Progenitor cell of endocrine pancreas (in vitro differentiated cells): ENCODE measurements around the gene MGAT1. TPM values are rescaled to one million over a fixed set of nuclear protein-coding genes. Genes with fewer than 3 reads are reported as not detected.

Experiments used
- DNase-seq: peaks from one replicate; pipeline ENCODE4 v3.0.0; 2021; ENCODE audit warnings: low spot score; ENCODE audit not compliant: unreplicated experiment
- H3K27ac Mint-ChIP-seq: 2 replicates; pipeline ENCODE4 v1.8.0; 2021; ENCODE audit warnings: mild to moderate bottlenecking, moderate library complexity, mixed read lengths
- H3K27me3 Mint-ChIP-seq: 2 replicates; pipeline ENCODE4 v1.8.0; 2021; ENCODE audit warnings: mixed read lengths
- H3K36me3 Mint-ChIP-seq: 2 replicates; pipeline ENCODE4 v1.8.0; 2022; ENCODE audit warnings: mixed read lengths; ENCODE audit not compliant: insufficient read depth
- H3K4me1 Mint-ChIP-seq: 2 replicates; pipeline ENCODE4 v1.8.0; 2021; ENCODE audit warnings: low read depth, mixed read lengths
- H3K4me3 Mint-ChIP-seq: 2 replicates; pipeline ENCODE4 v1.8.0; 2021; ENCODE audit warnings: low read depth, mild to moderate bottlenecking, moderate library complexity, mixed read lengths
- H3K9me3 Mint-ChIP-seq: 2 replicates; pipeline ENCODE4 v1.8.0; 2021; ENCODE audit warnings: low read depth, mixed read lengths
- CTCF ChIP-seq: fragments of 200-600 bp; sonication (generic); IDR thresholded peaks from one replicate; pipeline ENCODE4 v1.5.0; 2021; ENCODE audit warnings: antibody characterized with exemption, mild to moderate bottlenecking; ENCODE audit not compliant: unreplicated experiment
- total RNA-seq: library from RNA; stranded (reverse); gene quantifications from 2 replicates; pipeline ENCODE4 v1.2.1, GENCODE V29; 2021

Gene MGAT1
- total RNA-seq, 1 donor from 2014 or later: 66.9 TPM

- no peak for DNase-seq
- H3K4me1 Mint-ChIP-seq: no peaks in the 10 kb centered on the region
- TF ChIP-seq CTCF: no peak
- H3K36me3 Mint-ChIP-seq: peaks cover 77% of the 10 kb centered on the region
- no peak overlapping the region for H3K27ac Mint-ChIP-seq
- H3K9me3 Mint-ChIP-seq: peaks cover 79% of the 10 kb centered on the region
- no peak overlapping the region for H3K4me3 Mint-ChIP-seq
- H3K27me3 Mint-ChIP-seq: no peaks in the 10 kb centered on the region
Measured at GRCh38 chr5:180847026-180847425, 44.4 kb upstream of the MGAT1 start.

- H3K36me3 Mint-ChIP-seq: peaks cover 59% of the 10 kb centered on the region
- H3K4me3 Mint-ChIP-seq: no peak overlapping the region
- TF ChIP-seq CTCF: no peak
- H3K9me3 Mint-ChIP-seq: peaks cover 59% of the 10 kb centered on the region
- DNase-seq: no peak
- no peaks in the 10 kb centered on the region for H3K4me1 Mint-ChIP-seq
- H3K27ac Mint-ChIP-seq: no peak overlapping the region
- no peaks in the 10 kb centered on the region for H3K27me3 Mint-ChIP-seq
Measured at GRCh38 chr5:180844858-180845257, 42.3 kb upstream of the MGAT1 start.

- TF ChIP-seq CTCF: no peak
- Mint-ChIP-seq H3K4me3 (no peak overlapping the region), H3K27ac (no peak overlapping the region), H3K27me3 (no peaks in the 10 kb centered on the region), H3K36me3 (peaks cover 55% of the 10 kb centered on the region), H3K9me3 (peaks cover 56% of the 10 kb centered on the region), H3K4me1 (no peaks in the 10 kb centered on the region)
- DNase-seq: no peak
Measured at GRCh38 chr5:180844432-180844831, 41.8 kb upstream of the MGAT1 start.

- H3K4me1 Mint-ChIP-seq: no peaks in the 10 kb centered on the region
- no peak for DNase-seq
- no peaks in the 10 kb centered on the region for H3K27me3 Mint-ChIP-seq
- H3K4me3 Mint-ChIP-seq: no peak overlapping the region
- no peak overlapping the region for H3K27ac Mint-ChIP-seq
- no peak for TF ChIP-seq CTCF
- H3K9me3 Mint-ChIP-seq: peaks cover 18% of the 10 kb centered on the region
- H3K36me3 Mint-ChIP-seq: peaks cover 17% of the 10 kb centered on the region
Measured at GRCh38 chr5:180839935-180840334, 37.3 kb upstream of the MGAT1 start.

- H3K27ac Mint-ChIP-seq: no peak overlapping the region
- H3K36me3 Mint-ChIP-seq: peaks cover 16% of the 10 kb centered on the region
- H3K4me1 Mint-ChIP-seq: no peaks in the 10 kb centered on the region
Measured at GRCh38 chr5:180839227-180839626, 36.6 kb upstream of the MGAT1 start.

More at GRCh38 chr5:180839227-180839626, 36.6 kb upstream of the MGAT1 start:
- no peak for DNase-seq
- Mint-ChIP-seq H3K4me3 (no peak overlapping the region), H3K9me3 (peaks cover 17% of the 10 kb centered on the region), H3K27me3 (no peaks in the 10 kb centered on the region)
- no peak for TF ChIP-seq CTCF
